IMR-90 (cell line): Measurements from ENCODE around the gene ZAP70. TPM values are rescaled to one million over a fixed set of nuclear protein-coding genes. Genes with fewer than 3 reads are reported as not detected.

Experiments
- ATAC-seq: fragments of 200-7000 bp; cut with Tn5 transposase; 2 replicates; pipeline ENCODE4 v1.9.1; 2020; ENCODE audit warnings: low read depth, mild to moderate bottlenecking, moderate library complexity
- BruUV-seq: library from RNA; stranded (reverse); fragments of 400-500 nt; replicated peaks from 2 replicates; lab custom pipeline; 2021; lab: Mats Ljungman, UMichigan
- CTCF ChIA-PET: fragments of 300-600 bp; formaldehyde crosslinking; extraction: SDS; loops from one replicate; lab custom pipeline; 2021; ENCODE audit warnings: antibody characterized with exemption; lab: Yijun Ruan, JAX
- POLR2A ChIA-PET: fragments of 300-600 bp; sonication (Branson Sonifier 250); formaldehyde crosslinking; loops from one replicate; lab custom pipeline; 2022; ENCODE audit warnings: antibody characterized with exemption; ENCODE audit not compliant: unreplicated experiment; lab: Charles Lee
- DNase-seq: peaks from one replicate; pipeline ENCODE4 v3.0.0; 2013
- H2AFZ ChIP-seq: replicated peaks from 2 replicates; pipeline ENCODE3; 2013; ENCODE audit warnings: low read length, mild to moderate bottlenecking; ENCODE audit not compliant: poor library complexity
- H2AK5ac ChIP-seq: 2 replicates; pipeline ENCODE4 v1.6.1; 2013; ENCODE audit warnings: low read depth, low read length, inconsistent platforms
- H2AK9ac ChIP-seq: replicated peaks from 2 replicates; pipeline ENCODE3; 2013; ENCODE audit warnings: mild to moderate bottlenecking, low read depth, low read length, moderate library complexity; ENCODE audit not compliant: poor library complexity
- H2BK120ac ChIP-seq: 2 replicates; pipeline ENCODE4 v1.6.1; 2013; ENCODE audit warnings: low read depth, low read length, inconsistent platforms
- H2BK15ac ChIP-seq: 3 replicates; pipeline ENCODE4 v1.6.1; 2013; ENCODE audit warnings: low read depth, low read length, inconsistent platforms
- H2BK20ac ChIP-seq: 2 replicates; pipeline ENCODE4 v1.6.1; 2013; ENCODE audit warnings: low read depth, mild to moderate bottlenecking, inconsistent platforms, low read length, moderate library complexity
- H2BK5ac ChIP-seq: 2 replicates; pipeline ENCODE4 v1.6.1; 2013; ENCODE audit warnings: mild to moderate bottlenecking, low read depth, low read length, inconsistent platforms; ENCODE audit not compliant: poor library complexity, severe bottlenecking
- H3K14ac ChIP-seq: replicated peaks from 2 replicates; pipeline ENCODE4 v1.6.1; 2013; ENCODE audit warnings: low read depth, low read length, inconsistent platforms
- H3K18ac ChIP-seq: 2 replicates; pipeline ENCODE4 v1.6.1; 2013; ENCODE audit warnings: low read depth, low read length, control low read depth
- H3K23ac ChIP-seq: 2 replicates; pipeline ENCODE4 v1.6.1; 2013; ENCODE audit warnings: low read depth, low read length, inconsistent platforms
- H3K27ac ChIP-seq: 2 replicates; pipeline ENCODE4 v1.5.1; 2013; ENCODE audit warnings: mild to moderate bottlenecking, control low read depth, low read length; ENCODE audit not compliant: insufficient read depth
- H3K27me3 ChIP-seq: 2 replicates; pipeline ENCODE4 v1.6.1; 2013; ENCODE audit warnings: low read length; ENCODE audit not compliant: control insufficient read depth, insufficient read depth
- H3K36me3 ChIP-seq: 2 replicates; pipeline ENCODE4 v1.6.1; 2013; ENCODE audit warnings: low read length, mixed read lengths; ENCODE audit not compliant: control insufficient read depth, insufficient read depth
- H3K4ac ChIP-seq: 2 replicates; pipeline ENCODE4 v1.6.1; 2013; ENCODE audit warnings: low read depth, low read length, inconsistent platforms
- H3K4me1 ChIP-seq: 2 replicates; pipeline ENCODE4 v1.6.1; 2013; ENCODE audit warnings: low read length, mixed read lengths; ENCODE audit not compliant: control insufficient read depth, insufficient read depth
- H3K4me2 ChIP-seq: 2 replicates; pipeline ENCODE4 v1.6.1; 2013; ENCODE audit warnings: low read depth, mild to moderate bottlenecking, control low read depth, low read length, moderate library complexity
- H3K4me3 ChIP-seq: 2 replicates; pipeline ENCODE4 v1.5.1; 2013; ENCODE audit warnings: low read depth, mild to moderate bottlenecking, control low read depth, low read length, moderate library complexity; ENCODE audit not compliant: insufficient read depth
- H3K56ac ChIP-seq: 2 replicates; pipeline ENCODE4 v1.6.1; 2013; ENCODE audit warnings: low read length, inconsistent platforms; ENCODE audit not compliant: insufficient read depth; ENCODE audit errors: extremely low read depth
- H3K79me1 ChIP-seq, 2 experiments: 2 replicates each; pipeline ENCODE4 v1.6.1; 2013; ENCODE audit warnings: low read length in 2 of 2, inconsistent platforms in 1 of 2, low read depth in 1 of 2
- H3K9ac ChIP-seq: 2 replicates; pipeline ENCODE4 v1.6.1; 2013; ENCODE audit warnings: low read depth, low read length, control low read depth
- H3K9me1 ChIP-seq: 2 replicates; pipeline ENCODE4 v1.6.1; 2013; ENCODE audit warnings: low read length, inconsistent platforms; ENCODE audit not compliant: insufficient read depth
- H3K9me3 ChIP-seq: 2 replicates; pipeline ENCODE4 v1.6.1; 2013; ENCODE audit warnings: low read length; ENCODE audit not compliant: control insufficient read depth, insufficient read depth
- H4K20me1 ChIP-seq: 2 replicates; pipeline ENCODE4 v1.6.1; 2013; ENCODE audit warnings: low read length, inconsistent platforms; ENCODE audit not compliant: insufficient read depth
- H4K5ac ChIP-seq: 2 replicates; pipeline ENCODE4 v1.6.1; 2013; ENCODE audit warnings: mild to moderate bottlenecking, low read depth, low read length, control low read depth
- H4K8ac ChIP-seq, 2 experiments: 2 replicates each; pipeline ENCODE4 v1.6.1; 2013; ENCODE audit warnings: low read depth in 2 of 2, low read length in 2 of 2, control low read depth in 1 of 2, inconsistent platforms in 1 of 2
- H4K91ac ChIP-seq: 2 replicates; pipeline ENCODE4 v1.6.1; 2013; ENCODE audit warnings: low read depth, low read length, inconsistent platforms; ENCODE audit not compliant: insufficient read depth
- BHLHE40 ChIP-seq: fragments of 150-350 bp; IDR thresholded peaks from 2 replicates; pipeline ENCODE4 v1.6.1; 2016; ENCODE audit warnings: mild to moderate bottlenecking, low read depth, low read length
- CHD1 ChIP-seq: IDR thresholded peaks from 2 replicates; pipeline ENCODE4 v1.6.1; 2012; ENCODE audit warnings: low read depth, low read length, improper control_type of control experiment
- CTCF ChIP-seq: conservative IDR thresholded peaks from 2 replicates; pipeline ENCODE4 v1.5.1; 2012; ENCODE audit warnings: mild to moderate bottlenecking, low read depth, low read length, improper control_type of control experiment
- ELK1 ChIP-seq: fragments of 150-350 bp; IDR thresholded peaks from 2 replicates; pipeline ENCODE4 v1.6.1; 2016; ENCODE audit warnings: low read depth, mild to moderate bottlenecking, low read length, moderate library complexity, borderline replicate concordance
- FOS ChIP-seq: fragments of 150-350 bp; IDR thresholded peaks from 2 replicates; pipeline ENCODE4 v1.6.1; 2016; ENCODE audit warnings: low read depth, low read length
- MAFK ChIP-seq: IDR thresholded peaks from 2 replicates; pipeline ENCODE4 v1.6.1; 2012; ENCODE audit warnings: low read depth, low read length, improper control_type of control experiment
- MAZ ChIP-seq: IDR thresholded peaks from 2 replicates; pipeline ENCODE4 v1.6.1; 2012; ENCODE audit warnings: low read depth, mild to moderate bottlenecking, low read length, improper control_type of control experiment, moderate library complexity, borderline replicate concordance
- MXI1 ChIP-seq: IDR thresholded peaks from 2 replicates; pipeline ENCODE4 v1.6.1; 2012; ENCODE audit warnings: low read depth, mild to moderate bottlenecking, low read length, moderate library complexity, borderline replicate concordance
- NFE2L2 ChIP-seq: fragments of 150-350 bp; IDR thresholded peaks from 2 replicates; pipeline ENCODE4 v1.6.1; 2016; ENCODE audit warnings: low read depth, mild to moderate bottlenecking, low read length
- RAD21 ChIP-seq: IDR thresholded peaks from 2 replicates; pipeline ENCODE4 v1.6.1; 2012; ENCODE audit warnings: low read length, improper control_type of control experiment
- RCOR1 ChIP-seq: IDR thresholded peaks from 2 replicates; pipeline ENCODE4 v1.6.1; 2012; ENCODE audit warnings: mild to moderate bottlenecking, low read length, improper control_type of control experiment; ENCODE audit not compliant: insufficient replicate concordance
- RFX5 ChIP-seq: IDR thresholded peaks from 2 replicates; pipeline ENCODE4 v1.8.0; 2012; ENCODE audit warnings: low read depth, mild to moderate bottlenecking, low read length, moderate library complexity
- SMC3 ChIP-seq: fragments of 150-350 bp; IDR thresholded peaks from 2 replicates; pipeline ENCODE4 v1.6.1; 2016; ENCODE audit warnings: low read depth, mild to moderate bottlenecking, antibody characterized with exemption, low read length, moderate library complexity
- USF2 ChIP-seq: fragments of 150-350 bp; IDR thresholded peaks from 2 replicates; pipeline ENCODE4 v1.6.1; 2017; ENCODE audit warnings: mild to moderate bottlenecking, antibody characterized with exemption, low read length, low read depth
- WGBS, 2 experiments: methylation state at CpG; one replicate each; pipeline versions ENCODE4 v1.1.5 to v1.1.7; 2013; ENCODE audit warnings: missing lambda C conversion rate in 2 of 2; ENCODE audit not compliant: insufficient read length in 1 of 2; ENCODE audit errors: extremely low coverage in 2 of 2; 5-methylcytosine and 5-hydroxymethylcytosine counted together
- dilution Hi-C: fragments of 300-500 bp; cut with HindIII; formaldehyde crosslinking; loops from one replicate; pipeline ENCODE4 v1.14.3; 2018; ENCODE audit warnings: low sequenced_read_pairs; ENCODE audit not compliant: unreplicated experiment
- in situ Hi-C: fragments of 300-500 bp; cut with MboI; formaldehyde crosslinking; loops from 3 replicates; pipeline ENCODE4 v1.14.3; 2019; ENCODE audit warnings: low sequenced_read_pairs, inconsistent platforms, mixed read lengths
- intact Hi-C: fragments of 100-400 bp; cut with micrococcal nuclease; formaldehyde crosslinking; loops from 2 replicates; pipeline ENCODE4 v1.10.0; 2022
- polyA plus RNA-seq, 3 experiments: library from polyadenylated mRNA; depleted of rRNA; stranded (reverse); fragments of >200 nt; gene quantifications; 2 replicates each; pipeline ENCODE4 v1.2.3, GENCODE V29; 2012; ENCODE audit warnings: low replicate concordance in 1 of 3
- total RNA-seq: library from RNA; depleted of rRNA; stranded (reverse); fragments of >200 nt; gene quantifications from 2 replicates; pipeline ENCODE4 v1.2.3, GENCODE V29; 2012

ZAP70 gene
- total and polyA plus RNA-seq, 2 of the 4 experiments (the other 2 are of a cell fraction): under 0.01 to 0.09 TPM

- dilution Hi-C loops: no loop called here
- CTCF ChIA-PET: interaction anchor here (0.7 kb wide), 1 partner anchor 780 kb away, joined by 4 read pairs; no protein-coding TSS in a partner anchor
- no TSS peak for BruUV-seq
- no peak for TF ChIP-seq SMC3
- no peak for TF ChIP-seq RFX5
- no peak for TF ChIP-seq RAD21
- no peak for TF ChIP-seq BHLHE40
- TF ChIP-seq RCOR1: no peak
- no peak for TF ChIP-seq ELK1
- TF ChIP-seq MXI1: no peak
- TF ChIP-seq FOS: no peak
- no peak for TF ChIP-seq CTCF
- no peak for TF ChIP-seq CHD1
- no peak for TF ChIP-seq MAZ
- TF ChIP-seq USF2: no peak
- TF ChIP-seq NFE2L2: no peak
- no peak for TF ChIP-seq MAFK
Measured at GRCh38 chr2:97723156-97724072, 10.0 kb downstream of the ZAP70 start.

More at GRCh38 chr2:97723156-97724072, 10.0 kb downstream of the ZAP70 start:
- Histone ChIP-seq H4K5ac (no peak overlapping the region), H3K4me2 (no peak overlapping the region), H2AFZ (no peak overlapping the region), H3K56ac (no peak overlapping the region), H3K36me3 (no peaks in the 10 kb centered on the region), H2BK15ac (no peak overlapping the region), H3K79me1 (no peaks in the 10 kb centered on the region), H4K8ac (no peak overlapping the region), H3K14ac (no peak overlapping the region), H3K9me3 (peaks cover 2% of the 10 kb centered on the region; the same call in 1 of the 2 replicates), H3K9ac (no peak overlapping the region), H3K18ac (no peak overlapping the region), H3K27ac (no peak overlapping the region), H3K9me1 (no peaks in the 10 kb centered on the region), H3K4me3 (no peak overlapping the region), H2AK9ac (no peak overlapping the region), H4K91ac (no peak overlapping the region), H3K4ac (no peak overlapping the region), H3K23ac (no peak overlapping the region), H2BK120ac (no peak overlapping the region), H2AK5ac (no peak overlapping the region), H4K20me1 (no peaks in the 10 kb centered on the region), H3K4me1 (no peaks in the 10 kb centered on the region), H3K27me3 (peaks cover 22% of the 10 kb centered on the region), H2BK20ac (no peak overlapping the region), H2BK5ac (no peak overlapping the region)
- ATAC-seq (no peak), DNase-seq (no peak)
- WGBS, 2 experiments: 65% methylated on average over 14 of the region's 37 CpGs; no CpG with 5 or more reads in 1 of the 2 experiments
- intact Hi-C loops (no loop called here), in situ Hi-C loops (no loop called here)
- POLR2A ChIA-PET: no interaction called here
